NCI-H2196 (cell line): ENCODE data around the gene GOLGA1.
"Not testable (repeated sequence)": the region's sequence is repeated elsewhere in the genome, so short reads cannot be mapped to it uniquely, and the experiment has no call there.

Source experiments
- DNase-seq: peaks from one replicate; lab custom pipeline; 2025; ENCODE audit not compliant: unreplicated experiment; lab: John Stamatoyannopoulos, UW

GOLGA1 gene, protein sequence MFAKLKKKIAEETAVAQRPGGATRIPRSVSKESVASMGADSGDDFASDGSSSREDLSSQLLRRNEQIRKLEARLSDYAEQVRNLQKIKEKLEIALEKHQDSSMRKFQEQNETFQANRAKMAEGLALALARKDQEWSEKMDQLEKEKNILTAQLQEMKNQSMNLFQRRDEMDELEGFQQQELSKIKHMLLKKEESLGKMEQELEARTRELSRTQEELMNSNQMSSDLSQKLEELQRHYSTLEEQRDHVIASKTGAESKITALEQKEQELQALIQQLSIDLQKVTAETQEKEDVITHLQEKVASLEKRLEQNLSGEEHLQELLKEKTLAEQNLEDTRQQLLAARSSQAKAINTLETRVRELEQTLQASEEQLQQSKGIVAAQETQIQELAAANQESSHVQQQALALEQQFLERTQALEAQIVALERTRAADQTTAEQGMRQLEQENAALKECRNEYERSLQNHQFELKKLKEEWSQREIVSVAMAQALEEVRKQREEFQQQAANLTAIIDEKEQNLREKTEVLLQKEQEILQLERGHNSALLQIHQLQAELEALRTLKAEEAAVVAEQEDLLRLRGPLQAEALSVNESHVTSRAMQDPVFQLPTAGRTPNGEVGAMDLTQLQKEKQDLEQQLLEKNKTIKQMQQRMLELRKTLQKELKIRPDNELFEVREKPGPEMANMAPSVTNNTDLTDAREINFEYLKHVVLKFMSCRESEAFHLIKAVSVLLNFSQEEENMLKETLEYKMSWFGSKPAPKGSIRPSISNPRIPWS

DNA sequence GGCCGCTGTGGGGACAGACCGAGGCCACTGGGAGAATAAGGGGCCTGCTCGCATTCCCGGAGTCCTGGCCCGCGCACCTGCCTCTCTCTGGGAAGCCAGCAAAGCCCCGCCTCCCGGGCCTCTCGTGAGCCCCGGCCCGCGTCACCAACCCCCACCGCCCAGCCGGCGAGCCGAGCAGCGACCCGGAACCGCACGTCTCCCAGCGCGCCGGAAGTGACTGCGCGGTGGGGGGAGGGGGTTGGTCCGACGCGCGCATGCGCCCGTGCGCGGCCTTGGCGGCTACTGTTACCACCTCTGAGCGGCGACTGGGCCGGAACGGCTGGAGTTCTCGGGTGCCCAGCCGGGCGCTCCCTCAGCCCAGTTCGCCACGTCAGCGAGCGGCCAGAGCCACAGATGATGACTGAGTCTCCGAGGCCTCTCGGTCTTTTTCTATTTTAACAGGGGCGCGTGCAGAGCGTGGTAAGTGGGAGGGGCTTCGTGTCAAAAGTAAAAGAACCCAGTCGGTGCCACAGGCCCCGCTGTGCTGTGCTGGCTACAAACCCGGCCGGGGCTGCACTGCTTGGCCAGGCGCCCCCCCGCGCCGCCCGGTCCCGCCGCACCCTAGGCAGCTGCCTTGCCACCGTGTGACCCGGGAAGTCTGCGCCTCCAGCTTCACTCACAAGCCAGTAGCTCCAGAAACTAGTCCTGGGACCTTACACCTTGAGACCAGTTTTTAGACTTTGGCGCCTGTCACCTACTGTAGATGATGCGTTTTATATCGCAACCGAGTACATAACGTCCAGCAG is at the start of gene GOLGA1:
Gene GOLGA1, minus strand, starts transcription at position 190 of the 785 bp plus-strand sequence. CDS start 2,372 bp downstream, outside the sequence.
- DNase-seq, result peak; percentile 96

DNA sequence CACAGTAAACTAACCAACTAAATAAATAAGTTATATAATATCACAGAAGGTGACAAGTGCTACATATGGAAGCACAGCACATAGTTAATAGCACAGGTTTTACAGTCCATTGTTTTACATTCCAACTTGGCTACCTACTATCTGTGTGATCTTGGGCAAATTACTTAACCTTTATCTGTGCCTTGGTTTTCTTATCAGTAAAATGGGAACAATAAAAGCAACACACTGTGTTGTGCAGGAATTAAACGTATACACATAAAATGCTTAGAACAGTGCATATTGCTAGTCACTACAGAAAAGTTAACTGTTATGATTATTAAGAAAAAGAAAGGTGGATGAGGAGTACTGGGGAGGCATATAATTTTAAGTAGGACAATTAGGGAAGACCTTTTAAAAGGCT is 42.8 kb upstream of the GOLGA1 start:
- no peak for DNase-seq

GRCh38 chr9:124980431-124980830 is 39.5 kb upstream of the GOLGA1 start:
- no peak for DNase-seq

GRCh38 chr9:124975131-124975530 is 34.2 kb upstream of the GOLGA1 start:
- no peak for DNase-seq

DNA sequence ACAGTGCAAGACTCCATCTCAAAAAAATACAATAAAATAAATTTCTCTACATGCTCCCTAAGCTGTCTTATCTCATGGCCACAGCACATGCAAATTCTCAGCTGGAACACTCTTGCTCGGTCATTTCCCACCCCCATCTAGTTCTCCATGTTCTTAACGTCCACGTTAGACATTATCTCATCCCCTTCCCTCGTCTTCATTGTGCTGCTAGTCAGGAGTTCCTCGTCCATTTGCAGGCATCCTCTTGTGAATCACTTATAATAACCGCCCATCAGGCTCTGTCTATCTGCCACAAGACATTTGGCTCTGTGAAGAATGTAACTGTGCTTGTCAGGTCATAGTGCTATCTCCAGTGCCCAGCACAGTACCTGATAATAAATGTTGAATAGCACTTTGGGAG is 32.9 kb upstream of the GOLGA1 start:
- no peak for DNase-seq

- no peak for DNase-seq
Observed at GRCh38 chr9:124972241-124972770, 31.4 kb upstream of the GOLGA1 start.

GRCh38 chr9:124969401-124969800 is 28.5 kb upstream of the GOLGA1 start:
- no peak for DNase-seq

DNA sequence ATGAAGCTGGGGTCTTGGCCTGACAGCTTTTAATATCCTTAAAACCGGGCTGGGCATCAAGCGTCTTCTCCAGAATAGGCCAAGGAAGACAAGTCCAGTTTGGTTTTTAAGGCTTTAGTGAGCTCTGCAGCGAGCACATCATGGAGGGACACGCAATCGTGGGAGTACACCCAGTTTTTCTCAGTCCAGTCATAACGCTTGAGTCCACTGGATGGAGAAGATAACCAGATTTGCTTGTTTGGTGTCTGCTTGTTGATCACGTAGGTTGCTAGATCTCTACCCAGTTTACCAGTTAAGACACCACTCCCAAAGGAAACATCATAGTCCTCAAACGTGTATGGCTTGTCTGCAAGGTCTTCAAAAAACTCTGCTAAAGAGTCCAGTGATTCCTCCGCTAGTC is 27.4 kb upstream of the GOLGA1 start:
- DNase-seq, result no peak

DNA sequence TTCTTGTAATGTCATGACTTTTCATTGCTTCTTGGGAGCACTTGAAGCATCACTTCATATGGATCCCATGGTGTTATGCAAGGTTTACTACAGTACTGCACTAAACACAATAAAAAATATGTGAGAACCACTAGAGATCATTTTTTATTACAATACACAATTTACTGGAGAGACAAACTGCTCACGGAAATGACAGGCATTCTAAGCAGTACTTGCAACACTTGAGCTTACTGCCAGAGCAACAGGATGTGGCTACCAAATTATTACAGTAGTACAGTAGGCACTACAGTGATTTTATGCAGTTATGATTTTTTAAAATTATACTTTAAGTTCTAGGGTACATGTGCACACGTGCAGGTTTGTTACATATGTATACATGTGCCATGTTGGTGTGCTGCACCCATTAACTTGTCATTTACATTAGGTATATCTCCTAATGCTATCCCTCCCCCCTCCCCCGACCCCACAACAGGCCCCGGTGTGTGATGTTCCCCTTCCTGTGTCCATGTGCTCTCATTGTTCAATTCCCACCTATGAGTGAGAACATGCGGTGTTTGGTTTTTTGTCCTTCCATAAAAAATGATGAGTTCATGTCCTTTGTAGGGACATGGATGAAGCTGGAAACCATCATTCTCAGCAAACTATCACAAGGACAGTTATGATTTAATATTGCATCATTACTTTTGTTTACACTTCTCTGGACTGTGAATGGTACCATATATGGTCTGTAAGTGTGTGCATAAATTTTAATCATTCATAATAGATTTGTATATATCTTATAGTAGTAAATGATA is 25.1 kb upstream of the GOLGA1 start:
- not testable (repeated sequence) for DNase-seq

- DNase-seq, result no peak
Observed at GRCh38 chr9:124964604-124965003, 23.7 kb upstream of the GOLGA1 start.

DNA sequence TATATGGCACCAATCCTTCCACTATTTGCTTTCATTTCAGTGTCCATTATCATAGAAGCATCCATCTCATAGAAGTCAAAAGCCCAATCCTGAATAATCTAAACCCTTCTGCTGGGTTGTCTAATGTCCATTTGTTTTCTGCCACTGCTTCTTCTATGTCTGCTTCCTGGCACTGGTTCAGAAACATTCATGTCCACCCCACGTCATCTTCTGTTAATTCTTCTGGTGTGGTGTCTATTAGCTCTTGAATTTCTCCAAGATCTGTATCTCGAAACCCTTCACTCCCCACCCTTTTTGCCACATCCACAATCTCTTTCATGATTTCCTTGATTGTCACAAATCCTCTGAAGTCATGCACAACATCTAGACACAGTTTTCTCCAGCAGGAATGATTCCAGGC is 23.2 kb upstream of the GOLGA1 start:
- no peak for DNase-seq

GRCh38 chr9:124960409-124960752 is 19.5 kb upstream of the GOLGA1 start:
- no peak for DNase-seq

DNA sequence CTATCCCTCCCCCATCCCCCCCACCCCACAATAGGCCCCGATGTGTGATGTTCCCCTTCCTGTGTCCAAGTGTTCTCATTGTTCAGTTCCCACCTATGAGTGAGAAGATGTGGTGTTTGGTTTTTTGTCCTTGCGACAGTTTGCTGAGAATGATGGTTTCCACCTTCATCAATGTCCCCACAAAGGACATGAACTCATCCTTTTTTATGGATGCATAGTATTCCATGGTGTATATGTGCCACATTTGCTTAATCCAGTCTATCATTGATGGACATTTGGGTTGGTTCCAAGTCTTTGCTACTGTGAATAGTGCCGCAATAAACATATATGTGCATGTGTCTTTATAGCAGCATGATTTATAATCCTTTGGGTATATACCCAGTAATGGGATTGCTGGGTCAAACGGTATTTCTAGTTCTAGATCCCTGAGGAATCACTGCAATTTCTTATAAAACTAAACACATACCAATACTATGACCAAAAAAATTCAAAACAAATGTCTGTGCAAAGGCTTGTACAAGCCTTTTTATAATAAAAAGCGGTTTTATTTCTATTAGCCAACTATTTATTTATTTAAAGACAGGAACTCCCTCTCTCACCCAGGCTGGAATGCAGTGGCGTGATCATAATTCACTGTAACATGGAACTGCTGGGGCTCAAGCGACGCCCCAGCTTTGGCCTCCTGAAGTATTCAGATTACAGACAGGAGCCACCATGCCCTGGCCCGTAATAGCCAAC is 19.0 kb upstream of the GOLGA1 start:
- not testable (repeated sequence) for DNase-seq

DNA sequence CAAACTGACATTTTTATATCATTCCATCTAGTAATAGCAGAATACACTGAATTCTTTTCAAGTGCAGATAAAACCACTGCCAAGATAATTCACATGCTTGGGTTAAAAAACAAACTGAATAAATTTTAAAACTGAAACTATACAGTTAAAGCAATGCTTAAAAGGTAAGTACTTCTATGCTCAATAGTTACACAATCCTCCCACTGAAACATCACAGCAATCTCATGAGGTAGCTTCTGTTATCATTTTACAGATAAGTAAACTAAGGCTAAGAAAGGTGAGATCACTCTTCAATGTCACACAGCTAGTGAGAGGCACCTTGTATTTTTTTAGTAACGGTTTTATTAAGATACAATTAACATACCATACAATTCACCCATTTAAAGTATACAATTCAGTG is 13.4 kb upstream of the GOLGA1 start:
- no peak for DNase-seq

DNA sequence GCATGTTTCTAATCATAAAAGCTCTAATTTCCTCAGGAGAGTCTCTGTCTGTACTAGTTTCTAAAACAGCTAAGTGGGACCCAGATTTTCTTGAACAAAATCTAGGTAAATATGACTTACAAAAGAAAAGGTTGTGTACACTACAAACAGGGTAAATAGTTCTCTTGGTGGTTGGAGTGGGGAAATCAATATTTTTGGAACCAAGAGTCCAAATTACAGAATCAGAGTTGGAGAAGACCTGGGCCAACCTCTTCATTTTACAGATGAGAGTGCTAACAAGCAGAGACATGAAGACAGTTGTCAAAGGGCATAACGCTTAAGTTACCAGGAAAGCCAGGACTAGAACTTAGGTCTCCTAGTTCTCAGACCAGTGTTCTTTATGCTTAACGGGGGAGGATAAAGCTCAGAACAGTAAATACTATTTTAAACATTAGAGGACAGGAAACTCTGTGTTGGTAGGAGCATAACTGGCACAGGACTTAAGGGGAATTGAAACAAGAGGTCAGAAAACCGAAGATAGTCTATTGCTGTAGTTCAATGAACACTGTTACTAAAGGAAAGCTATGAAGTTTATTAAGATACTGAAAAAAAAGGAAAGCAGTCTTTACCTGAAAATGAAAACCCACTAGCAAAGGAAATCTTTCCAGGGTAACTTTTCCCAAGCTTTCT is 9.3 kb upstream of the GOLGA1 start:
- no peak for DNase-seq

DNA sequence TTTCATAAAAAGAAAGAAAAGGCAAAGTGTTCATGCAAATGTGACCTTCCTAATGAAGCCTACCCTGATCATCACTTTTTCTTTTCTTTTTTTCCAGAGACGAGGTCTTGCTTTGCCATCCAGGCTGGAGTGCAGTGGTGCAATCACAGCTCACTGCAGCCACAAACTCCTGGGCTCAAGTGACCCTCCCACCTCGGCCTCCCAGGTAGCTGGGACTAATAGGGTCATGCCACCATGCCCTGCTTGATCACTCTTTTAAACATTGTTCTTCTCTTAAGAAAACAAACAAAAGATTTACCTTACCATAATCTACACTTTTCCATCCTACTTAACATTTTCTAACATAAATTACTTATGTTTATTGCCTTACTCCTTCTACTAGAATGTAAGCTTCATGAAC is 8.5 kb upstream of the GOLGA1 start:
- no peak for DNase-seq

- DNase-seq, result no peak
Observed at GRCh38 chr9:124947727-124948391, 7.0 kb upstream of the GOLGA1 start.

DNA sequence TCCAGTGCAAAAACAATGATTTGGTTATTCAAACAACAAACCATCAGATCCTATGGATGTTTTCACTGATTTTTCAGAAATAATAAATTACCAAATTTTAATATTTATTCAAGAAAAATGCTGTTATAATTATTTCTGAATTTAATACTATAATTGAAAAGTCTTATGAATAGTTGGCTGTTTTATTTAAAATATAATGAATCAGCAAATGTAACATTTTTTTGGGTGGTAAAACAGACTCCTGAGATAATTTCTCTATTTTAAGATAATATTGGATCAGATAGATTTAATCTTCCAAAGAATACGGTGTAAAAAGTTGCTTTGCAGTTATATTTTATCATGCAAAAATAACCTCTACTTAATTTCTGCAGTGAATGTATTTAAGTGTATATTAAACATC is 5.3 kb upstream of the GOLGA1 start:
- no peak for DNase-seq
